ENCODE data around the gene USP32. TPM values are rescaled to one million over a fixed set of nuclear protein-coding genes. Genes with fewer than 3 reads are reported as not detected.

USP32 gene
- total RNA-seq, 1 experiment from 2014 or later = 34.5 TPM

GRCh38 chr17:60155815-60156214, 236.1 kb downstream of the USP32 start:
- Histone ChIP-seq H3K9me3 (replicated peaks) (no peaks in the 10 kb centered on the region), H3K27me3 (replicated peaks) (peaks cover 58% of the 10 kb centered on the region)
- DNase-seq (ENCODE audit: low read depth in 1 of 2, low spot score in 2 of 2) = no peak

GRCh38 chr17:60155427-60155814, 236.5 kb downstream of the USP32 start:
- DNase-seq (ENCODE audit: low read depth in 1 of 2, low spot score in 2 of 2) = no peak
- Histone ChIP-seq H3K9me3 (replicated peaks) (no peaks in the 10 kb centered on the region), H3K36me3 (no peaks in the 10 kb centered on the region), H3K4me3 (no peak overlapping the region), H3K27ac (no peak overlapping the region), H3K27me3 (replicated peaks) (peaks cover 62% of the 10 kb centered on the region), H3K4me1 (replicated peaks) (no peaks in the 10 kb centered on the region; the same call in 1 of the 2 replicates)

More at GRCh38 chr17:60155815-60156214, 236.1 kb downstream of the USP32 start:
- H3K27ac ChIP-seq = no peak overlapping the region
- no peaks in the 10 kb centered on the region for H3K4me1 ChIP-seq (replicated peaks)
- H3K4me3 ChIP-seq = no peak overlapping the region
- H3K36me3 ChIP-seq = no peaks in the 10 kb centered on the region

GRCh38 chr17:60154616-60155426, 237.1 kb downstream of the USP32 start:
- peaks cover 68% of the 10 kb centered on the region for H3K27me3 ChIP-seq (replicated peaks)
- H3K4me3 ChIP-seq = no peak overlapping the region
- DNase-seq (ENCODE audit: low read depth in 1 of 2, low spot score in 2 of 2) = no peak
- peaks cover 5% of the 10 kb centered on the region for H3K4me1 ChIP-seq (replicated peaks)
- H3K27ac ChIP-seq = no peak overlapping the region
- H3K9me3 ChIP-seq (replicated peaks) = no peaks in the 10 kb centered on the region; the same call in 1 of the 2 replicates
- H3K36me3 ChIP-seq = no peaks in the 10 kb centered on the region

- peaks cover 76% of the 10 kb centered on the region for H3K27me3 ChIP-seq (replicated peaks)
- no peaks in the 10 kb centered on the region for H3K36me3 ChIP-seq
- peaks cover 8% of the 10 kb centered on the region for H3K4me1 ChIP-seq (replicated peaks)
- H3K4me3 ChIP-seq = no peak overlapping the region
- no peak for DNase-seq (ENCODE audit: low read depth in 1 of 2, low spot score in 2 of 2)
- no peak overlapping the region for H3K27ac ChIP-seq
- peaks cover 2% of the 10 kb centered on the region; the same call in 1 of the 2 replicates for H3K9me3 ChIP-seq (replicated peaks)
Measured at GRCh38 chr17:60153606-60154390, 238.1 kb downstream of the USP32 start.

- no peak overlapping the region for H3K27ac ChIP-seq
- H3K4me1 ChIP-seq (replicated peaks) = peaks cover 8% of the 10 kb centered on the region
- DNase-seq (ENCODE audit: low read depth in 1 of 2, low spot score in 2 of 2) = no peak
- peaks cover 2% of the 10 kb centered on the region; the same call in 1 of the 2 replicates for H3K9me3 ChIP-seq (replicated peaks)
- no peaks in the 10 kb centered on the region for H3K36me3 ChIP-seq
- H3K27me3 ChIP-seq (replicated peaks) = peaks cover 80% of the 10 kb centered on the region
- no peak overlapping the region for H3K4me3 ChIP-seq
Measured at GRCh38 chr17:60151355-60151754, 240.6 kb downstream of the USP32 start.

GRCh38 chr17:60149691-60150582, 242.0 kb downstream of the USP32 start, which contains the start of gene CA4:
Gene CA4 (plus strand): TSS chr17:60149973. CDS start chr17:60150035, 62 bp downstream.
- H3K4me1 ChIP-seq (replicated peaks) = peaks cover 8% of the 10 kb centered on the region
- H3K4me3 ChIP-seq = no peak within 1 kb of the TSS
- H3K27me3 ChIP-seq (replicated peaks) = peaks cover 83% of the 10 kb centered on the region
- H3K27ac ChIP-seq = no peak within 1 kb of the TSS
- peaks cover 2% of the 10 kb centered on the region; the same call in 1 of the 2 replicates for H3K9me3 ChIP-seq (replicated peaks)
- H3K36me3 ChIP-seq = no peaks in the 10 kb centered on the region
- no peak for DNase-seq (ENCODE audit: low read depth in 1 of 2, low spot score in 2 of 2)

GRCh38 chr17:60148373-60148772, 243.6 kb downstream of the USP32 start:
- Histone ChIP-seq H3K36me3 (no peaks in the 10 kb centered on the region), H3K9me3 (replicated peaks) (peaks cover 2% of the 10 kb centered on the region; the same call in 1 of the 2 replicates), H3K27me3 (replicated peaks) (peaks cover 74% of the 10 kb centered on the region), H3K27ac (no peak overlapping the region), H3K4me3 (no peak overlapping the region), H3K4me1 (replicated peaks) (peaks cover 9% of the 10 kb centered on the region)
- DNase-seq (ENCODE audit: low read depth in 1 of 2, low spot score in 2 of 2) = no peak

GRCh38 chr17:60147553-60148223, 244.2 kb downstream of the USP32 start:
- no peak for DNase-seq (ENCODE audit: low read depth in 1 of 2, low spot score in 2 of 2)

GRCh38 chr17:60146206-60146605, 245.7 kb downstream of the USP32 start:
- peaks cover 28% of the 10 kb centered on the region for H3K4me1 ChIP-seq (replicated peaks)
- H3K27ac ChIP-seq = no peak overlapping the region
- no peaks in the 10 kb centered on the region for H3K36me3 ChIP-seq
- peaks cover 2% of the 10 kb centered on the region; the same call in 1 of the 2 replicates for H3K9me3 ChIP-seq (replicated peaks)
- H3K27me3 ChIP-seq (replicated peaks) = peaks cover 53% of the 10 kb centered on the region
- no peak overlapping the region for H3K4me3 ChIP-seq
- DNase-seq (ENCODE audit: low read depth in 1 of 2, low spot score in 2 of 2) = no peak

More at GRCh38 chr17:60147553-60148223, 244.2 kb downstream of the USP32 start:
- Histone ChIP-seq H3K4me1 (replicated peaks) (peaks cover 16% of the 10 kb centered on the region), H3K4me3 (no peak overlapping the region), H3K36me3 (no peaks in the 10 kb centered on the region), H3K9me3 (replicated peaks) (peaks cover 2% of the 10 kb centered on the region; the same call in 1 of the 2 replicates), H3K27me3 (replicated peaks) (peaks cover 67% of the 10 kb centered on the region), H3K27ac (no peak overlapping the region)

- no peak for DNase-seq (ENCODE audit: low read depth in 1 of 2, low spot score in 2 of 2)
- peaks cover 28% of the 10 kb centered on the region for H3K4me1 ChIP-seq (replicated peaks)
- no peaks in the 10 kb centered on the region for H3K36me3 ChIP-seq
- peaks cover 2% of the 10 kb centered on the region; the same call in 1 of the 2 replicates for H3K9me3 ChIP-seq (replicated peaks)
- no peak overlapping the region for H3K4me3 ChIP-seq
- no peak overlapping the region for H3K27ac ChIP-seq
- peaks cover 43% of the 10 kb centered on the region for H3K27me3 ChIP-seq (replicated peaks)
Measured at GRCh38 chr17:60145006-60145935, 246.7 kb downstream of the USP32 start.

- peak; percentile 87 to 93 for DNase-seq (ENCODE audit: low read depth in 1 of 2, low spot score in 2 of 2)
- H3K27ac ChIP-seq = no peak overlapping the region
- H3K4me3 ChIP-seq = peak overlapping the region; percentile 27; the same call in 1 of the 2 replicates
- H3K36me3 ChIP-seq = no peaks in the 10 kb centered on the region
- peaks cover 4% of the 10 kb centered on the region for H3K9me3 ChIP-seq (replicated peaks)
- peaks cover 31% of the 10 kb centered on the region for H3K4me1 ChIP-seq (replicated peaks)
- peaks cover 33% of the 10 kb centered on the region for H3K27me3 ChIP-seq (replicated peaks)
Measured at GRCh38 chr17:60142872-60143499, 248.9 kb downstream of the USP32 start.
